Left ventricle myocardium superior (tissue), 1 donor: Measurements from ENCODE around the gene SPTA1. TPM values are rescaled to one million over a fixed set of nuclear protein-coding genes. Genes with fewer than 3 reads are reported as not detected.

Experiments used
- ATAC-seq: fragments of 200-7000 bp; cut with Tn5 transposase; one replicate; pipeline ENCODE4 v1.9.1; 2020; ENCODE audit warnings: mild to moderate bottlenecking, moderate library complexity
- DNase-seq: peaks from one replicate; pipeline ENCODE4 v3.0.0-alpha.2; 2020
- intact Hi-C: fragments of 100-400 bp; cut with micrococcal nuclease; formaldehyde crosslinking; loops from one replicate; pipeline ENCODE4 v1.11.0; 2022
- total RNA-seq: library from RNA; stranded (reverse); fragmentation: NEBNext Ultra II Directional; extraction: Animal tissue kit (Norgen Biotek cat#: 25700); gene quantifications from one replicate; pipeline ENCODE4 v1.2.1, GENCODE V29; 2021
- donor health status: DM: no; HTN: yes; CAD: no; lungs with severe emphysema.

The SPTA1 gene
- total RNA-seq, 1 donor from 2014 or later: not detected

GRCh38 chr1:158600735-158601134 is 85.8 kb downstream of the SPTA1 start:
- intact Hi-C loops: no loop called here
- ATAC-seq (no peak), DNase-seq (no peak)

GRCh38 chr1:158586942-158587341 is 99.6 kb downstream of the SPTA1 start:
- ATAC-seq (no peak), DNase-seq (no peak)
- intact Hi-C loops: no loop called here

GRCh38 chr1:158583962-158584361 is 102.6 kb downstream of the SPTA1 start:
- DNase-seq: no peak
- no peak for ATAC-seq
- intact Hi-C loops: no loop called here

- intact Hi-C loops: no loop called here
Measured at GRCh38 chr1:158579733-158580132, 106.8 kb downstream of the SPTA1 start, which contains the start of gene OR10X1. Gene OR10X1 (minus strand): TSS chr1:158579899. CDS start chr1:158579899, 0 bp downstream.

GRCh38 chr1:158577561-158577960 is 109.0 kb downstream of the SPTA1 start:
- intact Hi-C loops: no loop called here
- no peak for ATAC-seq
- DNase-seq: no peak

More at GRCh38 chr1:158579733-158580132, 106.8 kb downstream of the SPTA1 start, which contains the start of gene OR10X1:
- ATAC-seq: no peak
- DNase-seq: no peak

GRCh38 chr1:158572226-158572625 is 114.3 kb downstream of the SPTA1 start:
- intact Hi-C loops: no loop called here

GRCh38 chr1:158570480-158570879 is 116.0 kb downstream of the SPTA1 start, which contains the start of gene OR6P1:
Gene OR6P1 (minus strand): TSS chr1:158570580. CDS start chr1:158563604, 6,976 bp downstream.
- DNase-seq (no peak), ATAC-seq (no peak)
- intact Hi-C loops: no loop called here

More at GRCh38 chr1:158572226-158572625, 114.3 kb downstream of the SPTA1 start:
- no peak for ATAC-seq
- DNase-seq: no peak

- intact Hi-C loops: no loop called here
- ATAC-seq (no peak), DNase-seq (no peak)
Measured at GRCh38 chr1:158564608-158565007, 121.9 kb downstream of the SPTA1 start.

- ATAC-seq: no peak
- intact Hi-C loops: no loop called here
Measured at GRCh38 chr1:158563853-158564252, 122.7 kb downstream of the SPTA1 start.

More at GRCh38 chr1:158563853-158564252, 122.7 kb downstream of the SPTA1 start:
- no peak for DNase-seq

Other genes starting within 250 kb of the SPTA1 start
- not detected for gene OR10K1, start 224.9 kb downstream of the SPTA1 start, total RNA-seq
- not detected for gene OR10R2, start 214.5 kb downstream of the SPTA1 start, total RNA-seq
- not detected for gene OR6Y1, start 132.3 kb downstream of the SPTA1 start, total RNA-seq
- not detected for gene OR6P1, start 116.1 kb downstream of the SPTA1 start, total RNA-seq
- not detected for gene OR10X1, start 106.8 kb downstream of the SPTA1 start, total RNA-seq
- not detected for gene OR10Z1, start 81.4 kb downstream of the SPTA1 start, total RNA-seq
- not detected for gene OR6K2, start 13.9 kb upstream of the SPTA1 start, total RNA-seq
- gene OR6K3, start 34.0 kb upstream of the SPTA1 start, total RNA-seq: not detected
- gene OR6K6, start 68.0 kb upstream of the SPTA1 start, total RNA-seq: not detected
- not detected for gene OR6N1, start 85.5 kb upstream of the SPTA1 start, total RNA-seq
- gene OR6N2, start 94.5 kb upstream of the SPTA1 start, total RNA-seq: not detected
- gene MNDA, start 144.6 kb upstream of the SPTA1 start, total RNA-seq: 4.9 TPM
- not detected for gene PYHIN1, start 244.8 kb upstream of the SPTA1 start, total RNA-seq